Peyer's patch (tissue), 4 donors: ENCODE data around the gene PLXNA4. TPM values are rescaled to one million over a fixed set of nuclear protein-coding genes. Genes with fewer than 3 reads are reported as not detected.

ENCODE experiments used
- DNase-seq, 3 donors: peaks; one replicate each; pipeline ENCODE4 v3.0.0-alpha.2; 2017 to 2019
- H3K27ac ChIP-seq, 4 donors: fragments of 200-600 bp; sonication (generic); one replicate each; pipeline ENCODE4 v1.5.1; 2016 to 2019
- H3K27me3 ChIP-seq, 2 donors: fragments of 200-600 bp; sonication (generic); one replicate each; pipeline ENCODE4 v1.5.1; 2019
- H3K36me3 ChIP-seq, 3 donors: fragments of 200-600 bp; sonication (generic); one replicate each; pipeline ENCODE4 v1.5.1; 2016 to 2019
- H3K4me1 ChIP-seq, 4 donors: fragments of 200-600 bp; sonication (generic); one replicate each; pipeline ENCODE4 v1.5.1; 2016 to 2019
- H3K4me3 ChIP-seq, 4 donors: fragments of 200-600 bp; sonication (generic); 1 replicate in 3 of 4; 2 replicates in 1 of 4; pipeline ENCODE4 v1.5.1; 2016 to 2019; ENCODE audit warnings: mild to moderate bottlenecking in 1 of 4
- H3K9me3 ChIP-seq, 4 donors: fragments of 200-600 bp; sonication (generic); one replicate each; pipeline ENCODE4 v1.5.1; 2016 to 2019; ENCODE audit warnings: mild to moderate bottlenecking in 1 of 4
- POLR2A ChIP-seq, 2 donors: fragments of 450-650 bp; IDR thresholded peaks; one replicate each; pipeline ENCODE4 v1.5.1; 2017; ENCODE audit warnings: antibody characterized with exemption in 2 of 2, mild to moderate bottlenecking in 2 of 2, moderate library complexity in 2 of 2
- total RNA-seq, 4 donors: library from RNA; depleted of rRNA; stranded (reverse); fragments of >200 nt; gene quantifications; one replicate each; pipeline ENCODE4 v1.1.0, GENCODE V29; 2016
- TF ChIP-seq, protein P1 (sequence below), 6 experiments: fragments of 450-650 bp in 4 of 6; fragments of 200-600 bp in 2 of 6; sonication (generic) in 1 of 6; IDR thresholded peaks; one replicate each; pipeline ENCODE4 v1.5.1; 2017 to 2019; ENCODE audit warnings: antibody characterized with exemption in 6 of 6, mild to moderate bottlenecking in 3 of 6, moderate library complexity in 1 of 6

PLXNA4 gene
- total RNA-seq, 4 donors from 2014 or later = 1.4 to 3.8 (median 3.0) TPM

GRCh38 chr7:132249256-132249971, 326.9 kb downstream of the PLXNA4 start:
- no peaks in the 10 kb centered on the region for H3K27me3 ChIP-seq
- no peak for DNase-seq
- H3K27ac ChIP-seq = no peak overlapping the region
- H3K4me1 ChIP-seq = peaks cover 0 to 16% (median 0%) of the 10 kb centered on the region in 4 donors
- no peaks in the 10 kb centered on the region for H3K9me3 ChIP-seq
- H3K4me3 ChIP-seq = no peak overlapping the region
- TF ChIP-seq, protein P1, sequence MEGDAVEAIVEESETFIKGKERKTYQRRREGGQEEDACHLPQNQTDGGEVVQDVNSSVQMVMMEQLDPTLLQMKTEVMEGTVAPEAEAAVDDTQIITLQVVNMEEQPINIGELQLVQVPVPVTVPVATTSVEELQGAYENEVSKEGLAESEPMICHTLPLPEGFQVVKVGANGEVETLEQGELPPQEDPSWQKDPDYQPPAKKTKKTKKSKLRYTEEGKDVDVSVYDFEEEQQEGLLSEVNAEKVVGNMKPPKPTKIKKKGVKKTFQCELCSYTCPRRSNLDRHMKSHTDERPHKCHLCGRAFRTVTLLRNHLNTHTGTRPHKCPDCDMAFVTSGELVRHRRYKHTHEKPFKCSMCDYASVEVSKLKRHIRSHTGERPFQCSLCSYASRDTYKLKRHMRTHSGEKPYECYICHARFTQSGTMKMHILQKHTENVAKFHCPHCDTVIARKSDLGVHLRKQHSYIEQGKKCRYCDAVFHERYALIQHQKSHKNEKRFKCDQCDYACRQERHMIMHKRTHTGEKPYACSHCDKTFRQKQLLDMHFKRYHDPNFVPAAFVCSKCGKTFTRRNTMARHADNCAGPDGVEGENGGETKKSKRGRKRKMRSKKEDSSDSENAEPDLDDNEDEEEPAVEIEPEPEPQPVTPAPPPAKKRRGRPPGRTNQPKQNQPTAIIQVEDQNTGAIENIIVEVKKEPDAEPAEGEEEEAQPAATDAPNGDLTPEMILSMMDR (IDR thresholded peaks at IDR 0.05) = peak in 3 of 6 experiments; percentile 16 to 34 (median 31)
- no peak for TF ChIP-seq POLR2A (IDR thresholded peaks at IDR 0.05)
- H3K36me3 ChIP-seq = no peaks in the 10 kb centered on the region

GRCh38 chr7:132248841-132249240, 327.4 kb downstream of the PLXNA4 start:
- TF ChIP-seq, protein P1 (IDR thresholded peaks at IDR 0.05) = no peak
- no peak for TF ChIP-seq POLR2A (IDR thresholded peaks at IDR 0.05)
- Histone ChIP-seq H3K27ac (no peak overlapping the region), H3K27me3 (no peaks in the 10 kb centered on the region), H3K4me3 (no peak overlapping the region), H3K9me3 (no peaks in the 10 kb centered on the region), H3K4me1 (peaks cover 0 to 16% (median 0%) of the 10 kb centered on the region in 4 donors), H3K36me3 (no peaks in the 10 kb centered on the region)
- no peak for DNase-seq

GRCh38 chr7:132247995-132248618, 328.2 kb downstream of the PLXNA4 start:
- Histone ChIP-seq H3K9me3 (no peaks in the 10 kb centered on the region), H3K27ac (no peak overlapping the region), H3K4me3 (no peak overlapping the region), H3K4me1 (peaks cover 0 to 16% (median 0%) of the 10 kb centered on the region in 4 donors), H3K27me3 (no peaks in the 10 kb centered on the region), H3K36me3 (no peaks in the 10 kb centered on the region)
- no peak for DNase-seq
- TF ChIP-seq, protein P1 (IDR thresholded peaks at IDR 0.05) = no peak
- TF ChIP-seq POLR2A (IDR thresholded peaks at IDR 0.05) = no peak

DNA sequence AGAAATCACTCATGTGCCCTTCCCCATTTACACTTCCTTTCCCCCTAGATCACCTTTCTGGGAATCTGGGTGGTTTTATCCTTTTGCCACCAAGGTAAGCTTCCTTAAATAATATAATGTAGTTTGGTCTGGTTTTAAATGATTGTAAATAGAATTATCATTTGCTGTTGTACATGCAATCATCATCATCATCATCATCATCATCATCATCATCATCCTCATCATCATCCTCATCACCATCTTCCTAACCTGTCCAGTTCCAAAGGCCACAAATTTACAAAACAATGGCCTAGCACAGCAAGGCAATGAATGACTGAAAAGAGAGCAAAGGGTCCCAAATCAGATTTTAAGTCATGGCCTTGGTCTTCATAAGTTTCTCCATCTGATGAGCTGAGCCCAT, 329.7 kb downstream of the PLXNA4 start:
- Histone ChIP-seq H3K36me3 (no peaks in the 10 kb centered on the region), H3K4me1 (peaks cover 0 to 15% (median 0%) of the 10 kb centered on the region in 4 donors), H3K4me3 (no peak overlapping the region), H3K27me3 (no peaks in the 10 kb centered on the region), H3K9me3 (no peaks in the 10 kb centered on the region), H3K27ac (no peak overlapping the region)
- TF ChIP-seq POLR2A (IDR thresholded peaks at IDR 0.05) = no peak
- TF ChIP-seq, protein P1 (IDR thresholded peaks at IDR 0.05) = no peak
- no peak for DNase-seq

- Histone ChIP-seq H3K9me3 (no peaks in the 10 kb centered on the region), H3K4me1 (peaks cover 0 to 5% (median 0%) of the 10 kb centered on the region in 4 donors), H3K4me3 (no peak overlapping the region), H3K27ac (no peak overlapping the region), H3K27me3 (no peaks in the 10 kb centered on the region), H3K36me3 (no peaks in the 10 kb centered on the region)
- DNase-seq = no peak
- no peak for TF ChIP-seq POLR2A (IDR thresholded peaks at IDR 0.05)
- TF ChIP-seq, protein P1 (IDR thresholded peaks at IDR 0.05) = no peak
These were observed 330.7 kb downstream of the PLXNA4 start for GRCh38 chr7:132245539-132245938.
